Ascending aorta (tissue), 2 donors: ENCODE measurements around the gene EIF2S2. TPM values are rescaled to one million over a fixed set of nuclear protein-coding genes. Genes with fewer than 3 reads are reported as not detected.

ENCODE experiments used
- DNase-seq, 2 donors: peaks; one replicate each; pipeline ENCODE4 v3.0.0-alpha.2; 2019; ENCODE audit warnings: low spot score in 2 of 2
- H3K27ac ChIP-seq, 2 donors: fragments of 200-600 bp; sonication (generic); one replicate each; pipeline ENCODE4 v1.5.1; 2016 to 2017; ENCODE audit warnings: mild to moderate bottlenecking in 1 of 2
- H3K27me3 ChIP-seq: fragments of 200-600 bp; sonication (generic); one replicate; pipeline ENCODE4 v1.5.1; 2017
- H3K36me3 ChIP-seq, 2 donors: fragments of 200-600 bp; sonication (generic); one replicate each; pipeline ENCODE4 v1.5.1; 2016
- H3K4me1 ChIP-seq, 2 donors: fragments of 200-600 bp; sonication (generic); one replicate each; pipeline ENCODE4 v1.5.1; 2016 to 2017; ENCODE audit warnings: mild to moderate bottlenecking in 1 of 2
- H3K4me3 ChIP-seq, 2 donors: fragments of 200-600 bp; sonication (generic); one replicate each; pipeline ENCODE4 v1.5.1; 2016 to 2017; ENCODE audit warnings: mild to moderate bottlenecking in 1 of 2
- H3K9me3 ChIP-seq, 2 donors: fragments of 200-600 bp; sonication (generic); one replicate each; pipeline ENCODE4 v1.5.1; 2016
- CTCF ChIP-seq, 3 experiments: fragments of 200-600 bp in 2 of 3; fragments of 450-650 bp in 1 of 3; sonication (generic) in 2 of 3; IDR thresholded peaks; one replicate each; pipeline ENCODE4 v1.5.1; 2016 to 2019; ENCODE audit warnings: antibody characterized with exemption in 3 of 3, mild to moderate bottlenecking in 1 of 3, moderate library complexity in 1 of 3
- intact Hi-C: fragments of 100-400 bp; cut with DNase I; formaldehyde crosslinking; loops from one replicate; pipeline ENCODE4 v1.15.1; 2023
- total RNA-seq: library from RNA; depleted of rRNA; stranded (reverse); fragments of >200 nt; gene quantifications from one replicate; pipeline ENCODE4 v1.1.0, GENCODE V29; 2016

Gene EIF2S2
- total RNA-seq, 1 donor from 2014 or later, result 19.3 TPM

- H3K36me3 ChIP-seq, result no peaks in the 10 kb centered on the region
- H3K4me3 ChIP-seq, result no peak overlapping the region
- intact Hi-C loops, result no loop called here
- H3K27ac ChIP-seq, result no peak overlapping the region
- no peaks in the 10 kb centered on the region for H3K27me3 ChIP-seq
- no peak for DNase-seq
- peaks cover 0 to 5% of the 10 kb centered on the region in 2 donors for H3K4me1 ChIP-seq
- TF ChIP-seq CTCF (IDR thresholded peaks at IDR 0.05), result no peak
- no peaks in the 10 kb centered on the region for H3K9me3 ChIP-seq
These were observed 53.2 kb downstream of the EIF2S2 start for GRCh38 chr20:34058831-34059230.

- H3K4me3 ChIP-seq, result no peak overlapping the region
- H3K27me3 ChIP-seq, result no peaks in the 10 kb centered on the region
- no peaks in the 10 kb centered on the region for H3K9me3 ChIP-seq
- H3K36me3 ChIP-seq, result no peaks in the 10 kb centered on the region
- no peak for DNase-seq
- no peak overlapping the region for H3K27ac ChIP-seq
- peaks cover 0 to 11% of the 10 kb centered on the region in 2 donors for H3K4me1 ChIP-seq
- TF ChIP-seq CTCF (IDR thresholded peaks at IDR 0.05), result no peak
- intact Hi-C loops, result no loop called here
These were observed 56.8 kb downstream of the EIF2S2 start for GRCh38 chr20:34055290-34055689.

GRCh38 chr20:34052414-34052813, 59.6 kb downstream of the EIF2S2 start:
- Histone ChIP-seq H3K27ac (no peak overlapping the region), H3K9me3 (no peaks in the 10 kb centered on the region), H3K4me1 (peaks cover 0 to 14% of the 10 kb centered on the region in 2 donors), H3K4me3 (no peak overlapping the region), H3K27me3 (no peaks in the 10 kb centered on the region), H3K36me3 (no peaks in the 10 kb centered on the region)
- intact Hi-C loops, result no loop called here
- TF ChIP-seq CTCF (IDR thresholded peaks at IDR 0.05), result no peak
- no peak for DNase-seq

GRCh38 chr20:34049897-34050695, 61.9 kb downstream of the EIF2S2 start:
- DNase-seq, result no peak
- no peaks in the 10 kb centered on the region for H3K9me3 ChIP-seq
- intact Hi-C loops, result no loop called here
- peaks cover 0 to 16% of the 10 kb centered on the region in 2 donors for H3K4me1 ChIP-seq
- H3K27me3 ChIP-seq, result no peaks in the 10 kb centered on the region
- no peaks in the 10 kb centered on the region for H3K36me3 ChIP-seq
- TF ChIP-seq CTCF (IDR thresholded peaks at IDR 0.05), result no peak
- no peak overlapping the region for H3K27ac ChIP-seq
- no peak overlapping the region for H3K4me3 ChIP-seq

- H3K4me1 ChIP-seq, result peaks cover 0 to 18% of the 10 kb centered on the region in 2 donors
- intact Hi-C loops, result no loop called here
- DNase-seq, result no peak
- H3K36me3 ChIP-seq, result no peaks in the 10 kb centered on the region
- no peak overlapping the region for H3K4me3 ChIP-seq
- H3K27ac ChIP-seq, result no peak overlapping the region
- H3K27me3 ChIP-seq, result no peaks in the 10 kb centered on the region
- no peak for TF ChIP-seq CTCF (IDR thresholded peaks at IDR 0.05)
- no peaks in the 10 kb centered on the region for H3K9me3 ChIP-seq
These were observed 62.7 kb downstream of the EIF2S2 start for GRCh38 chr20:34049389-34049788.
